LoVo (cell line): Measurements from ENCODE around the gene OR51E1.

Experiments used
- DNase-seq: peaks from one replicate; pipeline ENCODE4 v3.0.0-alpha.2; 2016; ENCODE audit warnings: low spot score

The OR51E1 gene

DNA sequence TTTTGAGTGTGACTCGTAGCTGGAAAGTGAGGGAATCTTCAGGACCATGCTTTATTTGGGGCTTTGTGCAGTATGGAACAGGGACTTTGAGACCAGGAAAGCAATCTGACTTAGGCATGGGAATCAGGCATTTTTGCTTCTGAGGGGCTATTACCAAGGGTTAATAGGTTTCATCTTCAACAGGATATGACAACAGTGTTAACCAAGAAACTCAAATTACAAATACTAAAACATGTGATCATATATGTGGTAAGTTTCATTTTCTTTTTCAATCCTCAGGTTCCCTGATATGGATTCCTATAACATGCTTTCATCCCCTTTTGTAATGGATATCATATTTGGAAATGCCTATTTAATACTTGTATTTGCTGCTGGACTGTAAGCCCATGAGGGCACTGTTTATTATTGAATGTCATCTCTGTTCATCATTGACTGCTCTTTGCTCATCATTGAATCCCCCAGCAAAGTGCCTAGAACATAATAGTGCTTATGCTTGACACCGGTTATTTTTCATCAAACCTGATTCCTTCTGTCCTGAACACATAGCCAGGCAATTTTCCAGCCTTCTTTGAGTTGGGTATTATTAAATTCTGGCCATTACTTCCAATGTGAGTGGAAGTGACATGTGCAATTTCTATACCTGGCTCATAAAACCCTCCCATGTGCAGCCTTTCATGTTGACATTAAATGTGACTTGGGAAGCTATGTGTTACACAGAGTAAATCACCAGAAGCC, 11.0 kb downstream of the OR51E1 start:
- DNase-seq = no peak

DNA sequence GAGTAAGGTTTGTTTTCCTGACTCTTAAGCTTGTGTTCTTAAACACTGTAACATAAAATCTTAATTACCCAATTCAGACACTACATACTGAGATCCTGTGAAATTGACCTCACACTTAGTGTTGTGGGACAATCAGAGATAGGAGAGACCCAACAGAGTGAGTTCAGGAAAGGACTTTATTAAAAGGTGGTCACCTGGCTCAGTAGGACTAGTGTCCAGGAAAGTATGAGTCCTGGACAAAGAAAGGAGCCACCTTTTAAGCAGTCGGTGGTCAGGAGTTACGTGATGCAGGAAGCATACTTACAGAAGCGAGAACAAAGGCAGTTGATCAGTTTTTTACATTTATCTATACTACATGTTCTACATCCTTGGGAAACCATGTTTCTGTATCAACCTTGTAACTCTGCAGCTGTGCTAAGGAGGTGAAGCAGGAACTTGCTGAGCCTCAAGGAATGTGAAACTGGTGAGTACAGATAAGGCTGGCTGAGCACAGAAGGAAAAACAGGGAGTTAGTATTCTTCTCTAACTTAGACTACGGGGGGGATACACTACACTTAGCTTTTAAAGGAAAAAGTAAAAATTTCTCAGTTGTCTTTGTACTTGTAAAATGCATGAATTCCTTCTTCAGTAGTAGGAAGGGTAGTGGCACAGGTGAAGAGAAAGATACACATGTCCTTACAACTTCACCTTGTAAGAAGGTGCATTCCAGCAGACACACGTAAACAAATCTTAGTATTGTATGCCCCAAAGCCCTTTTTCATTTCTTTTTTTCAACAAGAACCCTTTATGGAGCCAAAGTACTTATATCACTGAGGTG, 15.1 kb downstream of the OR51E1 start:
- no peak for DNase-seq

DNA sequence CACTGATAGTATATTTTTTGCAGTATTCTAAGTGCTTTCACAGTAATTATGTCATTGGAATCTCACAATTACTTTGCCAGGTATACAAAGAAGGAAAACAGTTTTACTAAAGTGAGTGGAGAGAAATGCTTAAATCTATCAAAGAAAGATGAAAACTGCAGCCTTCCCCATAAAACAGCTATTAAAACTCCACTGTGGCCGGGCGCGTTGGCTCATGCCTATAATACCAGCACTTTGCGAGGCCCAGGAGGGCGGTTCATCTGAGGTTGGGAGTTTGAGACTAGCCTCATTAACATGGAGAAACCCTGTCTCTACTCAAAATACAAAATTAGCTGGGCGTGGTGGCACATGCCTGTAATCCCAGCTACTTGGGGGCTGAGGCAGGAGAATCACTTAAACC, 19.1 kb downstream of the OR51E1 start:
- DNase-seq = no peak

DNA sequence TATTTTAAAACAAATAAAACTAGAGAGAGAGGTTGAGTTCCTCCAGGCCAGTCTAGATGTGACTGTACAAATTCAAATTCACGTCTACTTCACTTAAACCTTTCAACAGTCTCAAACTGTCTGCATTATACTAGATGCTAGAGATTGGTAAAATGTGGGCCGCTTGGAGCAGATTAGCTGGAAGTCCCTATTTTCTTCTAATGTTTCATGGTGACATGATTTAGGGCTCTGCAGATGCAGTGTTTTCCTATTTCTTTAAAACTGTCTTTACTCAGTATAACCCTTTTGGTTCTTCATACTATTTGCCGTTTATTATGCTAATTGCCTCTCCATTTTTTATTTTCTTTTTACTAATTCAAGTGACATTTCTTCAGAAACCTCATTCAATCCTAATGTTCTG, 20.4 kb downstream of the OR51E1 start:
- no peak for DNase-seq

DNA sequence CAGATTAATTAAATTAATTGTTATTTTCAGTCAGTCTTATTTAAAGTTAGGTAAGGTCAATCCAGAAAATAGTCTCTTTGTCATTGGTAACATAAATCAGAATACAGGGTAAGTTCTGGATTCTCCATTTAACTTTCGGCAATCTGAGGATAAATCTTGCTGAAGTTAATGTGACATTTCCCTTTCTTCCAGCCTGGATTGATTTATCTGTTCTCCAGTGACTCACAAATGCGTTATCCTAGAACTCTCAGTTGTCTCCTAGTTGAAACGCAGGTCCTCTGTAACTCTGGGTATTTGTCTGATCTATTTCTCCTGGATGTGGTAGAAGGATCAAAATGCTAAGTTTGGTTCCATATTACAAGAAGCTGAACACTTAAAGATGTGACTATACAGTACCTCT, 21.0 kb downstream of the OR51E1 start:
- DNase-seq = no peak

DNA sequence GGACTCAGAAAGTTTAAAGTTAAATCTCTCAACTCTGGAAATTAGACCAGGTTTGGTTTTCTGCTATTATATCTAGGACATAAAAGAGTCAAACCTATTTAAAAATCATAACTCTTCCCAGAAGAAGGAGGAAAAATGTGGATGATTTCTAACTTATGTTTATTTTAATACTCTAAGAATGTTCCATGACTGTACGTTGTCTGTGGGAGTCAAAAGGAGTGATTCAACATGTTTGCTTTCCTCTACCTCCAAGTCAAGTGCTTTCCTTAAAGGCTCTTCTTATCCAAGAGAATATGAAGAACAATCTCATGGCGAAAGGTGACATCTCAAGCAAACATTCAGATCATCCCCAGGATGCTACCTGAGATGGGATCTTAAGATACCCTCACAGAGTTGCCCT, 21.6 kb downstream of the OR51E1 start:
- DNase-seq = no peak

DNA sequence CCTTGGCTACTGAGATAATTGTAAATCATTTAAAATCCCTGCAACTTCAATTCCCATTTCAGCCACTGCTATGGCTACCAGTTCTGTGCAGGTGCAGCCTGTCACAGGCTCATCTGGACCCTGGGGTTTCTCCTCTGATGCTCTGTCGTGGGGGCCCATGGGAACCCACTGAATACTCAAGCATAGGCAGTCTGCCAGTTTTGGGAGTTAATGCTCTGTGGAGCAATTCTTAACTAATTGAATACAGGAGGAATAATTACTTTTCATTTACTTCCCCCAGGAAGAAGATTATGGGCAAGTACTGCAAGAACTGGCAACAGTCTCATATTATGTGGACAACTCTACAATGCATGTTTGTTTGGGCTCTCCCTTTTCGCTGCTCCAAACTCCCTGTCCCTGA, 28.0 kb downstream of the OR51E1 start:
- no peak for DNase-seq

DNA sequence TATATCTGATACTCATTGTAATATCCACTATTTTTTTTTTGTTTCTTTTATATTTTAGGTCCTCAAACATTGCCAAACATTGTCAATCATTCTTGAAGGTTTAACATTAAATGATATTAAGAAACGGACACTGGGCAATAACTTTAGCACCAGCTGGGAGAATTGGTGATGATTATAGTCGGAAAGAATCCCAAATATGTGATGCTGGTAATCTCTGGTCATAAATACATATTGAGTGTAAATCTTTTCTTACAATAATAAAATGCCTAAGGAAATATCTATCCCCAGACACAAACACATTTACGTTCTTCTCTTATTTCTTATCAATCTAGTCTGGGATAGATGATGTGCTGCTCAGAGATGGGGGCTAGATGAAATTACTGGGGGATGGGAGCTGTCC, 28.7 kb downstream of the OR51E1 start:
- DNase-seq = peak; percentile 7

DNA sequence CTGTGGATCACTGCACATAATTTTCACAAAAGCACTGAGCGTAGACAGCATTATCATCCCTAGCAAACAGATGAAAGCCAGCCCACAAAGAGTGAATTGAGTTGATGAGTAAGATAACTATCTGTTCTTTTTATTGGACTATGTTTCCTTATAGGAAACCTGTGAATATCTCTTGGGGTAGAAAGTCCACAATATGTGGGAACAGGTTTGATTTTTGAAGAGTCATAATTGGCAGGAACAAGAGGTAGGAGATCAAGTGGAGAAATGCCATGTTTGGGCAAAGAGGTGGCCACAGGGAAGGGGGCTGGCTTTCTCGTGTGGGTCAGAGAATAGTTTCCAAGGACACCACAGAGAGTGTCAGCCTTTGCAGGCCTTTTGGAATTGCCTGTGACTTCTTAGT, 30.0 kb downstream of the OR51E1 start:
- DNase-seq = no peak

DNA sequence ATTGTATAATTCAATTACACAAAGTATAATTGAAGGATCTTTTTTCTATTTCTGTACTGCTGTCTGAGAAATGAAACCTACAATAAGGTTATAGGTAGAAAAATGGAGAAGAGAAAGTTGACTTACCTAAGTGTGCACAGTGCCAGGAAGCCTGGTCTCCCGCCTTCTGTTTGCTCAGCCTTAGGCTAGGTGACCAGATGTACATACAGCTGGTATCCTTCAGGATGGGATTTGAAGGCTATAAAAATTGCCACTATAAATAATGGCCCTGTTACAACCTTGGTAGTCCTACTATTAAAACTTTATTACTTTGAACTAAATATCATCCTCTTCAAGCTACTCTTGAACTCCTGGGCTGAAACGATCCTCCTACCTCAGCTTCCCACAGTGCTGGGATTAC, 34.2 kb downstream of the OR51E1 start:
- no peak for DNase-seq

DNA sequence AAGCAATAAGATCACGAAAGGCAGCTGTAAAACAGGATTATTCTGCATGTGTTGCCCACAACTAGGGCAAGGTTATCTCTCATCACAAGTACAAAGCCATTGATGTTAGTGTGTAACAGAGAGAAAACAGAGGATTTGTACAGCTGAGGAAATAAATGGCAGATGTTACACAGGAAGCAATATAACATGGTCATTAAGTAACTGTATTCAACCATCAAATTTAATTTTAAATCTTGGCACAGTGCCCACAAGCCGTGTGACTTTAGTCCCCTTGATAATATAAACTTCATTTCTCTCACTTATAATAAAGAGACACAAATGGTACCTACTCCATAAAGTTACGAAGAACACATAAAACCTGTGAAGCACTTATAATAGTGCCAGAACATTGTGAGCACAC, 36.6 kb downstream of the OR51E1 start:
- DNase-seq = no peak

DNA sequence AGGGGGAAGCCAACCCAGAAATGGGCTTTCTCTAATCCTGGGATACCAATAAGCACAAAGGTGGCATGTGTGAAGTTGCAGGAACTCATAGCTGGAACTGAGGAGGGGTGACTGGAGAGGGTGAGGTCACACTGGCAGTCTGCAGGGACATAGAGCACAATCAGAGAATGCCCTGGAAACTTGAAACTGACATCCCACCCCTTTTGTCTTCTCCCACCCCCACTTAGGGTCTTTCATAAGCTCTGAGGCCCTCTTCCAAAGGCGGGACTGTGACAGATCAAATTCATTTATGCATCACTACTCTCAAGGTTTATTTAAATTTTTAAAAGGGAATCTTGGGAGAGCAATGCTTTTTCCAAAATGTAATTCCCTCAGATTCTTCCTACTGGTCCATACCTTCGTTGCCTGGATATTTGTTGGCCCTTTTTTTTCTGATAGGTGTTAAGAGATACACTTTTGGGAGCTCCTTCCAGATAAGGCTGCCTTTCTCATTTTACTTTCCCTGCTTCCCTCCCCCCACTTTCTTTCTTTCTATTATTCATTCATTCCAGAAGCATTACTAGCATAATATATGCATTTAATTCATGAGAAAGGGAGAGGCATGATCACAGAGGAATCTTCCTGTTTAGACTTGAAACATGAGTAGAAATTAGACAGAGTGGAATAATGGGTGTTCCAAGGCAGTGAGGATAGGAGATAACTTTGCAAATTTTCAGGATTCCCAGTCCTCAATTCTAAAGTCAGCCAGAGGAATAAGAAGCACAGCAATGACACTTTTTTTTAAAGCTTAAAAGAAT, 39.0 kb downstream of the OR51E1 start:
- DNase-seq = no peak

DNA sequence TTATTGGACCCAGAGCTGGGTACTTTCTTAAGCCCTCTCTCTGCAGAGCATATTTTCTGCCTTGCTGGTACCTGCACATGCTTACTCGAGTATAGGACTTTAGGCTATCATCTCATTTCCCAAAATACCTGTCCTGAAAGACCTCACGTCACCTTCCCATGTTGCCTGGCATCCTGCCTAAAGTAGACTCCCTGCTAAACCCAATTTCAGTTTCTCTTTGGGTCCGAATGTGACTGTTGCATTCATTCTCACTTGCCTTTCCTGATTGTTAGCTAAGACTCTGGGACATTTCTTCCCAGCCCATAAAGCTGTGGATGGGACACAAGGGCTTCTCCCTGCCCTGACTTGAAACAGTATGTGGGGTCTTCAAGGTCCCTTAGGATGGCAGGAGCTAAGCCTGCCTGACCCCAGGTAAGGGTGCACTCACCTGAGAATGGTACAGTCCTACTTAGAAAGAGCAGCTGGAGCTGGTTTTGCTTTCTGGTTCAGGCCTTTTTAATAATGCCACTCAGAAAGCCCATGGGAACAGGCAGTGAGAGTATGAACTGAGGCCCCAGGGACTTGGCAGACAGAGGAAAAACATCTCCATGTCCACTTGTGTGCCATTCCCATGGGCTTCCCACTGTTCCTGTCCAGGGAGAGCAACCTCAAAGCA, 41.0 kb downstream of the OR51E1 start:
- no peak for DNase-seq

DNA sequence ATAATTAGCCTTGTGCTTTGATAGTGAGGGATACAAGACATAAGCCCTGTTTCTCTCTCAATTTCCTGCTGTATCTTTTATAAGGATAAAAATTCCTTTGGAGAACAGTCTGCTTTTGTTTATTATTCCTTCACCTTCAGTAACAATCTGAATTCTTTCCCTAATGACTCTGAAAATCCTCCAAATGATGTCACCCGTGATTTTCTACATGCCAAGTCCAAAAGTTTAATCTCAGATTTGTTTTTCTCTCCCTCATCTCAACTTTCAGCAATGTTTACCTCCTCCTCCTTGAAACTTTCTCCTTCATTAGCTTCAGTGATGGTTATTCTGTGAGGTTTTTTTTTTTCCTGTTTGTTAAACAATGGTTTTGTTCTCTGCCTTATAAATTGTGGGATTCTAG, 51.7 kb downstream of the OR51E1 start:
- DNase-seq = no peak

DNA sequence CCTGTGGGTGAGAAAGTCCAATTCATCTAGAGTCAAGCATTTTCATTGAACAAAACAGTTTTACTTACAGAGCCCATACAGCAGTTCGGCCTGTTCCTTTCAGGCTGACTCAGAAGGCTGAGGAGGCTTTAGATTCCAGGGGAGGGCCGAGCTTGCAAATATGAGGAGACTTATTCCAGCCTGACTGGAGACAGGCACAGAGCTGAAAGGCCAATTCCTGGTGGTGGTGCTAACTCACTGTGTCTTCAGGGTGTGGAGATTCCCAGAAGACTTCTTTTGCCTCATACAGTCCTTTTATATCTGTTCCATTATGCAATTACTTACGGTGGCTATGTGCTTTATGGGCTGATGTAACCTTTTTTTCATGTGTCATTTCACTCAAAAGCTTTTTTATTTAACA, 53.8 kb downstream of the OR51E1 start, which contains the start of gene OR51E2:
TSS of gene OR51E2 (minus strand) at position 269 of the 400 bp plus-strand sequence. CDS start 15,142 bp downstream, outside the sequence.
- no peak for DNase-seq

DNA sequence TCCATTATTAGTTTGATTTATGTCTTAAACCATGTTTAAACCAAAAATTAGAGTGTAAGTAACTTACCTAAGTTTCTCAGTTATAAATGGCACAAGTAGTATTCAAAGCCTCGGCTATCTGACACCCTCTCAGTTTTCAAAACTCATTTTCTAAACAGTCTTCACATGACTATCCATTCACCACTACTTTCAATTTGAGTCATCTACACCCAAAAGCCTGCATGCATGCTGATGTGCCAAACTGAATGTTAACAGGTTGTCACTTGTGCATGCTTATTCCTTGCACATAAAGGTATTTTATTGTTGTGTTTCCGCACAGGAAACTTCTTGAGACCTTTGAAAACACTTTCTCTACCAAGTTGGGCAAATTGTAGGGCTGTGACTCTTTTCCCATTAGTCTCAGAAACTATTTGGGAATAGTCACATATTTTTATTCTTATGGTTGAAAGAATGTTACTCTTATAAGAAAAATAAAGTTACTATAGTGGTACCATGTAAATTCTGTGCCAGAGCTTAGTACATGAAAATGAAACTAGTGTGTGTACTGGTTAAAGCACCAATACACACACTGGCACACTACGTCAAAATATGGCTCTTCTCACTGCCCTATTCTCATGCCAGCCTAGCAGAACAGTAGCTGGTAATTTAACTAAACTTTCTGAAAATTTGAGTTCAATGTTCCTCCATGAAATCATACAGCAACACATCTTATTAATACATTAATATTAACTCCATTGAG, 56.1 kb downstream of the OR51E1 start:
- DNase-seq = no peak

DNA sequence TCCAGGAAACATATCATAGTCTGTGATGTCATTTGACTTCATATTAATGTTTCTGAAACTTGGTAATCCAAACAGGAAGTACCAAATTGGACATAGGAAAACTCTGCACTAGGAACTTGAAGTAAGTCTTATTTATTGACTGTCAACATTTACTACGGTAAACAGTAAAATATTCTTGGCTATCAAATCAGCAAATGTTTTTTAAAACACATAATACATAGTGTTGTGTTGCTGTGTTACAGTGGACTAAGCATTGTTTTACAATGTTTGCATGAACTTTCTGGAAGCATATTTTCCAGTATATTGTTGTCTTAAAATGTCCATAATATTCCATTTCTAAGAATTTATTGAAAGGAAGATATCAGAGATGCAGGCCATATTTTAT, 56.6 kb downstream of the OR51E1 start:
- DNase-seq = no peak

DNA sequence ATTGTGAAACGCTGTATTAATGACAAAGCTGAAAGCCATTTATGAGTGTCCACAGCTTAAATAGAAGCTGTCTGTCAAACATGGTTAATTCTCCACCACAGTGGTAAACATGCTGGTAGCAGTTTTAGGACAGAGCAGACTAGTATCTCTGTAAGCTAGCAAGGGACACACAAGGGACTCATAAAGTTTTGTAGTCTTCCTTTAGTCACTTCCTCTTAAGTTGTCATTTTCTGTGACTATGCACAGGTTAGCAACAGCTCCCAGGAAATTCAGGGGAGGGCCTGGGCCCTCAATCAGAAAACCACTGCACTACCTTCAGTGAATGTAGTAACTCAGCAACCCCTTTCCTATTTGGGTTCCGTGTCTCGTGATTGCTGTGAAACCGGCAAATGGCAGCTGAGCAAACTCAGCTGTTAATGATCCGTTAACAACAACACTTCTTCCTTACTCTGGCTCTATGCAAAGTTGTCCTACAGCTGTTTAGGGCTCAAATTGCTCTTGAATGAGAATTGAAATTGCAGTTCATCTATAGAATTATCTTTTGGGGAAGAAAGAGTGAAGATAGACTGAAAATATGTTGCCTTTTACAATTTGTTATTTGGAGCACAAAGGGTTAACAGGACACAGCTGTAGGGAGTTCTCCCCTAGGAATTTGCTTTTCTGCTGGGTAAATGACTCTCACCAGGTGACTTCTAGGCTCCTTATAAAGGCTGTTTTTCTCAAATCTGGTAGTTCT, 60.4 kb downstream of the OR51E1 start, which contains the start of gene MMP26:
TSS of gene MMP26 (plus strand) at position 731 of the 736 bp plus-strand sequence.
- DNase-seq = no peak

DNA sequence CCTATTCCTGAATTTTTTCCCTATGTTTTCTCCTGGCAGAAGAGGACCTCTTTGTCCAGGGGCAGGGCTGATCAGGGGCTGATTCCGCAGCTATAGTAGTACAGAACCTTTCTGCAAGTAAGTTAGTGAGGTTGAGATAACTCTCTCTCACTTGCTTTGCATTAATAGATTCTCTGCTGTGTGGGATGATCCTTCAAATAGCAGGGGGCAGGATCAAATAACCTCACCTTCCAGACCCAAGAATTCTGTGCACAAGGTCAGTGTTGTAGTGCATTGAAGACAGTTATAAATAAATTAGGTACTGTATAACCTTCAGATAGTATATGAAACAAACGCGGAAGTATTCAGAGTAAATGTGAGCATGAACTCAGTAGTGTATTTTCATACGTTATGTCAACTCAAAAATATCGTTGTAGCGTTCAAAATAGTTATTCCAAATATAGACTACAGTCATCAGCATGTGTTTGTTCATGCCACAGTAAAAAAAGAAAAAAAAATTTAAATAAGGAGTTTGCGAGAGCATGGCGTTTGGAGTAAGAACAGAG, 61.1 kb downstream of the OR51E1 start:
- DNase-seq = no peak
